ENCODE data around the gene ZFYVE1.

Gene ZFYVE1

GRCh38 chr14:72941286-72941985 is 85.5 kb downstream of the ZFYVE1 start:
- H4K20me1 ChIP-seq (ENCODE audit: insufficient read depth): no peaks in the 10 kb centered on the region
- peaks cover 44% of the 10 kb centered on the region for H3K4me1 ChIP-seq (ENCODE audit: low read depth, poor library complexity, severe bottlenecking)
- no peaks in the 10 kb centered on the region for H3K79me2 ChIP-seq (ENCODE audit: insufficient read depth, low read depth)
- no peak overlapping the region for H2AFZ ChIP-seq (ENCODE audit: low read depth)
- no peak overlapping the region for H3K4me2 ChIP-seq
- no peak for TF ChIP-seq CTCF (conservative IDR thresholded peaks at IDR 0.05; ENCODE audit: low read depth, low read length)
- H3K36me3 ChIP-seq (ENCODE audit: insufficient read depth): no peaks in the 10 kb centered on the region
- H3K9ac ChIP-seq: no peak overlapping the region
- H3K4me3 ChIP-seq (IDR thresholded peaks at IDR 0.05; ENCODE audit: insufficient read depth, low read depth, low read length): no peak overlapping the region
- no peaks in the 10 kb centered on the region for H3K27me3 ChIP-seq (ENCODE audit: insufficient read depth, low read depth)
- H3K27ac ChIP-seq: no peak overlapping the region

- H3K36me3 ChIP-seq (ENCODE audit: insufficient read depth): no peaks in the 10 kb centered on the region
- TF ChIP-seq CTCF (conservative IDR thresholded peaks at IDR 0.05; ENCODE audit: low read depth, low read length): no peak
Measured at GRCh38 chr14:72939630-72940029, 87.3 kb downstream of the ZFYVE1 start.

GRCh38 chr14:72932893-72933292 is 94.0 kb downstream of the ZFYVE1 start:
- TF ChIP-seq CTCF (conservative IDR thresholded peaks at IDR 0.05; ENCODE audit: low read depth, low read length): no peak
- H4K20me1 ChIP-seq (ENCODE audit: insufficient read depth): no peaks in the 10 kb centered on the region

More at GRCh38 chr14:72939630-72940029, 87.3 kb downstream of the ZFYVE1 start:
- Histone ChIP-seq H3K27me3 (ENCODE audit: insufficient read depth, low read depth) (no peaks in the 10 kb centered on the region), H4K20me1 (ENCODE audit: insufficient read depth) (no peaks in the 10 kb centered on the region), H3K4me2 (no peak overlapping the region), H3K79me2 (ENCODE audit: insufficient read depth, low read depth) (peaks cover 10% of the 10 kb centered on the region; the same call in 1 of the 2 replicates), H3K27ac (no peak overlapping the region), H3K4me1 (ENCODE audit: low read depth, poor library complexity, severe bottlenecking) (peaks cover 26% of the 10 kb centered on the region), H3K9ac (no peak overlapping the region), H2AFZ (ENCODE audit: low read depth) (no peak overlapping the region), H3K4me3 (IDR thresholded peaks at IDR 0.05; ENCODE audit: insufficient read depth, low read depth, low read length) (no peak overlapping the region)

GRCh38 chr14:72929316-72930080 is 97.4 kb downstream of the ZFYVE1 start:
- Histone ChIP-seq H3K27me3 (ENCODE audit: insufficient read depth, low read depth) (no peaks in the 10 kb centered on the region), H3K79me2 (ENCODE audit: insufficient read depth, low read depth) (peaks cover 61% of the 10 kb centered on the region), H4K20me1 (ENCODE audit: insufficient read depth) (no peaks in the 10 kb centered on the region), H3K27ac (no peak overlapping the region), H3K4me1 (ENCODE audit: low read depth, poor library complexity, severe bottlenecking) (peaks cover 14% of the 10 kb centered on the region), H3K4me3 (IDR thresholded peaks at IDR 0.05; ENCODE audit: insufficient read depth, low read depth, low read length) (no peak overlapping the region), H3K4me2 (no peak overlapping the region), H3K9ac (no peak overlapping the region), H2AFZ (ENCODE audit: low read depth) (no peak overlapping the region), H3K36me3 (ENCODE audit: insufficient read depth) (no peaks in the 10 kb centered on the region)
- TF ChIP-seq CTCF (conservative IDR thresholded peaks at IDR 0.05; ENCODE audit: low read depth, low read length): no peak

More at GRCh38 chr14:72932893-72933292, 94.0 kb downstream of the ZFYVE1 start:
- Histone ChIP-seq H3K36me3 (ENCODE audit: insufficient read depth) (no peaks in the 10 kb centered on the region), H3K27me3 (ENCODE audit: insufficient read depth, low read depth) (no peaks in the 10 kb centered on the region), H3K4me2 (no peak overlapping the region), H3K27ac (no peak overlapping the region), H2AFZ (ENCODE audit: low read depth) (no peak overlapping the region), H3K9ac (no peak overlapping the region), H3K4me3 (IDR thresholded peaks at IDR 0.05; ENCODE audit: insufficient read depth, low read depth, low read length) (no peak overlapping the region), H3K4me1 (ENCODE audit: low read depth, poor library complexity, severe bottlenecking) (peaks cover 10% of the 10 kb centered on the region), H3K79me2 (ENCODE audit: insufficient read depth, low read depth) (peaks cover 69% of the 10 kb centered on the region)

Data from KMS-11 (cell line).